Ovary (tissue), 9 donors: ENCODE measurements around the gene IQGAP2. TPM values are rescaled to one million over a fixed set of nuclear protein-coding genes. Genes with fewer than 3 reads are reported as not detected.

Experiments
- DNase-seq, 5 donors: peaks; one replicate each; pipeline ENCODE4 v3.0.0-alpha.2; 2019 to 2020
- H3K27ac ChIP-seq, 2 donors: fragments of 200-600 bp; one replicate each; pipeline versions ENCODE4 v1.5.1 to v1.8.0; 2019 to 2022
- H3K27me3 ChIP-seq: fragments of 200-600 bp; one replicate; pipeline ENCODE4 v1.8.0; 2022
- H3K36me3 ChIP-seq: fragments of 200-600 bp; sonication (generic); one replicate; pipeline ENCODE4 v1.5.1; 2019
- H3K4me1 ChIP-seq: one replicate; pipeline ENCODE4 v1.8.1; 2013; ENCODE audit warnings: mild to moderate bottlenecking, moderate library complexity; ENCODE audit not compliant: insufficient read depth
- H3K4me3 ChIP-seq: fragments of 200-600 bp; sonication (generic); one replicate; pipeline ENCODE4 v1.5.1; 2017
- H3K9me3 ChIP-seq, 2 donors: fragments of 200-600 bp in 1 of 2; sonication (generic) in 1 of 2; one replicate each; pipeline versions ENCODE4 v1.5.1 to v1.8.1; 2013 to 2019; ENCODE audit warnings: mild to moderate bottlenecking in 1 of 2, moderate library complexity in 1 of 2
- CTCF ChIP-seq, 3 donors: fragments of 450-650 bp in 2 of 3; fragments of 200-600 bp in 1 of 3; IDR thresholded peaks; one replicate each; pipeline versions ENCODE4 v1.5.1 to v1.8.0; 2016 to 2022; ENCODE audit warnings: antibody characterized with exemption in 3 of 3, mild to moderate bottlenecking in 1 of 3
- EP300 ChIP-seq: sonication (generic); formaldehyde crosslinking; IDR thresholded peaks from one replicate; pipeline ENCODE4 v1.6.1; 2017; ENCODE audit warnings: antibody characterized with exemption
- POLR2A ChIP-seq: fragments of 450-650 bp; IDR thresholded peaks from one replicate; pipeline ENCODE4 v1.6.1; 2017; ENCODE audit warnings: antibody characterized with exemption, mild to moderate bottlenecking, moderate library complexity
- WGBS, 3 donors: extraction: QIAGEN DNeasy Blood & Tissue Kit in 1 of 3; methylation state at CpG; one replicate each; pipeline versions ENCODE4 v1.1.5 to v1.1.7; 2013 to 2017; 5-methylcytosine and 5-hydroxymethylcytosine counted together
- intact Hi-C, 4 donors: fragments of 100-400 bp; cut with DNase I; formaldehyde crosslinking; loops; one replicate each; pipeline versions ENCODE4 v1.11.0 to v1.15.1; 2022 to 2023
- polyA plus RNA-seq, 2 donors: library from polyadenylated mRNA; stranded (reverse); fragments of 200-250 nt in 1 of 2; fragments of 350-450 nt in 1 of 2; fragmentation: Illumina TruSeq in 1 of 2; extraction: RNeasy Lipid Tissue Mini Kit (QIAGEN cat#74804) in 1 of 2; gene quantifications; one replicate each; pipeline ENCODE4 v1.2.3, GENCODE V29; 2013 to 2014
- total RNA-seq, 7 donors: library from RNA; depleted of rRNA in 2 of 7; stranded (reverse); fragments of >200 nt in 2 of 7; fragmentation: NEBNext Ultra II Directional in 3 of 7; extraction: Animal tissue kit (Norgen Biotek cat#: 25700) in 3 of 7; gene quantifications; one replicate each; pipeline versions ENCODE4 v1.1.0 to v1.2.4, GENCODE V29; 2016 to 2023
- donor health status: DM: no; HTN: no; CAD: no; lungs with moderate emphysema.
- donor health status: DM: no; HTN: no; CAD: no.
- donor health status: Bipolar disorder and iron deficiency.
- donor health status: DM: yes; HTN: yes; CAD: no.
- donor health status: DM: no; HTN: no; CAD: no.
- donor health status: DM: yes; HTN: yes; CAD: no.

IQGAP2 gene
- total and polyA plus RNA-seq, 9 donors = 8.6 to 27.6 (median 13.9) TPM

GRCh38 chr5:76688212-76688611 is 285.1 kb downstream of the IQGAP2 start:
- DNase-seq = no peak
- Histone ChIP-seq H3K4me1 (no peaks in the 10 kb centered on the region), H3K9me3 (no peaks in the 10 kb centered on the region), H3K4me3 (no peak overlapping the region), H3K27ac (no peak overlapping the region), H3K36me3 (no peaks in the 10 kb centered on the region), H3K27me3 (no peaks in the 10 kb centered on the region)
- 86 to 97% (median 96%) methylated on average over 1 of the region's 1 CpG for WGBS, 3 donors
- TF ChIP-seq EP300 (no peak), POLR2A (no peak), CTCF (IDR thresholded peaks at IDR 0.05) (no peak)
- intact Hi-C loops = no loop called here

- H3K27ac ChIP-seq = no peak overlapping the region
- H3K27me3 ChIP-seq = no peaks in the 10 kb centered on the region
- H3K4me1 ChIP-seq = no peaks in the 10 kb centered on the region
- TF ChIP-seq POLR2A = no peak
- TF ChIP-seq CTCF (IDR thresholded peaks at IDR 0.05) = no peak
- TF ChIP-seq EP300 = no peak
- intact Hi-C loops = no loop called here
- H3K4me3 ChIP-seq = no peak overlapping the region
- H3K36me3 ChIP-seq = no peaks in the 10 kb centered on the region
- 38 to 55% (median 39%) methylated on average over 3 of the region's 3 CpGs for WGBS, 3 donors
- no peak for DNase-seq
- no peaks in the 10 kb centered on the region for H3K9me3 ChIP-seq
These were observed 285.8 kb downstream of the IQGAP2 start for GRCh38 chr5:76688836-76689235.

GRCh38 chr5:76689321-76690036 is 286.4 kb downstream of the IQGAP2 start:
- no peak for DNase-seq
- Histone ChIP-seq H3K4me3 (no peak overlapping the region), H3K27ac (no peak overlapping the region), H3K4me1 (no peaks in the 10 kb centered on the region), H3K9me3 (no peaks in the 10 kb centered on the region), H3K27me3 (no peaks in the 10 kb centered on the region), H3K36me3 (no peaks in the 10 kb centered on the region)
- TF ChIP-seq CTCF (IDR thresholded peaks at IDR 0.05) (no peak), POLR2A (no peak), EP300 (no peak)
- intact Hi-C loops = no loop called here
- WGBS, 3 donors = 49 to 60% (median 53%) methylated on average over 3 of the region's 3 CpGs

- H3K4me1 ChIP-seq = no peaks in the 10 kb centered on the region
- H3K27ac ChIP-seq = no peak overlapping the region
- H3K9me3 ChIP-seq = no peaks in the 10 kb centered on the region
- WGBS, 3 donors = 50 to 60% (median 56%) methylated on average over 3 of the region's 3 CpGs
- no peak for DNase-seq
- TF ChIP-seq EP300 (no peak), CTCF (IDR thresholded peaks at IDR 0.05) (no peak), POLR2A (no peak)
- no peaks in the 10 kb centered on the region for H3K27me3 ChIP-seq
- H3K36me3 ChIP-seq = no peaks in the 10 kb centered on the region
- no peak overlapping the region for H3K4me3 ChIP-seq
- intact Hi-C loops = no loop called here
These were observed 287.1 kb downstream of the IQGAP2 start for GRCh38 chr5:76690037-76690679.
